Neural cell (in vitro differentiated cells): ENCODE data around the gene AKT3. TPM values are rescaled to one million over a fixed set of nuclear protein-coding genes. Genes with fewer than 3 reads are reported as not detected.

Experiments
- H2AFZ ChIP-seq: fragments of 200-600, 300-800 bp; sonication (generic), shearing (Covaris generic); 2 replicates; pipeline ENCODE4 v1.6.0; 2014; ENCODE audit warnings: low read depth, mild to moderate bottlenecking, antibody characterized with exemption, low read length, moderate library complexity
- H3F3A ChIP-seq: fragments of 200-600 bp; shearing (Covaris generic); 2 replicates; pipeline ENCODE4 v1.6.1; 2016; ENCODE audit warnings: mild to moderate bottlenecking, moderate library complexity, mixed read lengths, antibody characterized with exemption, low read length; ENCODE audit not compliant: insufficient read depth, poor library complexity, severe bottlenecking
- H3K27ac ChIP-seq: fragments of 200-600, 300-800 bp; sonication (generic), shearing (Covaris generic); 2 replicates; pipeline ENCODE4 v1.5.1; 2014; ENCODE audit warnings: mild to moderate bottlenecking, low read length, moderate library complexity
- H3K27me3 ChIP-seq: fragments of 300-800, 200-600 bp; sonication (generic), shearing (Covaris generic); 2 replicates; pipeline ENCODE4 v1.6.0; 2014; ENCODE audit warnings: mild to moderate bottlenecking, low read depth, low read length, moderate library complexity; ENCODE audit not compliant: insufficient read depth
- H3K36me3 ChIP-seq: fragments of 300-800, 200-600 bp; sonication (generic), shearing (Covaris generic); 2 replicates; pipeline ENCODE4 v1.5.1; 2014; ENCODE audit warnings: mild to moderate bottlenecking, antibody characterized with exemption, low read length, moderate library complexity; ENCODE audit not compliant: insufficient read depth
- H3K4me2 ChIP-seq: fragments of 300-800, 200-600 bp; sonication (generic), shearing (Covaris generic); 2 replicates; pipeline ENCODE4 v1.6.0; 2014; ENCODE audit warnings: mild to moderate bottlenecking, low read length
- H3K4me3 ChIP-seq: fragments of 300-800, 200-600 bp; sonication (generic), shearing (Covaris generic); 2 replicates; pipeline ENCODE4 v1.5.1; 2014; ENCODE audit warnings: mild to moderate bottlenecking, low read length, moderate library complexity
- H3K79me2 ChIP-seq: fragments of 200-600 bp; shearing (Covaris generic); replicated peaks from 2 replicates; pipeline ENCODE4 v1.6.0; 2014; ENCODE audit warnings: mild to moderate bottlenecking, low read length, moderate library complexity; ENCODE audit not compliant: insufficient read depth
- H3K9ac ChIP-seq: fragments of 300-800, 200-600 bp; sonication (generic), shearing (Covaris generic); 2 replicates; pipeline ENCODE4 v1.6.1; 2016; ENCODE audit warnings: mild to moderate bottlenecking, low read length, mixed read lengths
- H3K9me2 ChIP-seq: fragments of 200-600 bp; shearing (Covaris generic); 2 replicates; pipeline ENCODE4 v1.6.1; 2016; ENCODE audit warnings: mild to moderate bottlenecking, low read length, mixed read lengths; ENCODE audit not compliant: insufficient read depth
- H3K9me3 ChIP-seq: fragments of 200-600, 300-800 bp; sonication (generic), shearing (Covaris generic); 2 replicates; pipeline ENCODE4 v1.6.1; 2016; ENCODE audit warnings: mild to moderate bottlenecking, mixed run types, low read length, moderate library complexity, mixed read lengths
- H4K20me1 ChIP-seq: fragments of 200-600 bp; shearing (Covaris generic); 2 replicates; pipeline ENCODE4 v1.6.1; 2016; ENCODE audit warnings: mild to moderate bottlenecking, mixed run types; ENCODE audit not compliant: insufficient read depth
- EP300 ChIP-seq: fragments of 450-650 bp; conservative IDR thresholded peaks from 2 replicates; pipeline ENCODE4 v1.6.1; 2014; ENCODE audit warnings: antibody characterized with exemption, mild to moderate bottlenecking, moderate library complexity; ENCODE audit not compliant: poor library complexity, severe bottlenecking
- EZH2 ChIP-seq: fragments of 200-600, 300-800 bp; shearing (Covaris generic), sonication (generic); IDR thresholded peaks from 2 replicates; pipeline ENCODE4 v1.6.1; 2014; ENCODE audit warnings: antibody characterized with exemption, low read length, borderline replicate concordance, mild to moderate bottlenecking; ENCODE audit not compliant: insufficient read depth, poor library complexity, severe bottlenecking
- MXI1 ChIP-seq: fragments of 450-650 bp; conservative IDR thresholded peaks from 2 replicates; pipeline ENCODE4 v1.6.1; 2014; ENCODE audit warnings: antibody characterized with exemption, mild to moderate bottlenecking; ENCODE audit not compliant: poor library complexity, severe bottlenecking
- POLR2AphosphoS5 ChIP-seq: IDR thresholded peaks from 2 replicates; pipeline ENCODE4 v1.6.1; 2012
- RAD21 ChIP-seq: fragments of 450-650 bp; conservative IDR thresholded peaks from 2 replicates; pipeline ENCODE4 v1.6.1; 2014; ENCODE audit warnings: antibody characterized with exemption, mild to moderate bottlenecking, moderate library complexity
- SMC3 ChIP-seq: fragments of 450-650 bp; conservative IDR thresholded peaks from 2 replicates; pipeline ENCODE4 v1.6.1; 2014; ENCODE audit warnings: antibody characterized with exemption, mild to moderate bottlenecking, moderate library complexity; ENCODE audit not compliant: poor library complexity
- TAF1 ChIP-seq: IDR thresholded peaks from 2 replicates; pipeline ENCODE4 v1.6.1; 2012; ENCODE audit warnings: low read depth
- polyA plus RNA-seq: library from polyadenylated mRNA; depleted of rRNA; stranded (reverse); fragments of >200 nt; gene quantifications from 2 replicates; pipeline ENCODE4 v1.2.3, GENCODE V29; 2014
- TF ChIP-seq, protein P1 (sequence below): IDR thresholded peaks from 2 replicates; pipeline ENCODE4 v1.6.1; 2012; ENCODE audit warnings: borderline replicate concordance
- TF ChIP-seq, protein P2 (sequence below): fragments of 450-650 bp; IDR thresholded peaks from 2 replicates; pipeline ENCODE4 v1.5.1; 2014; ENCODE audit warnings: antibody characterized with exemption, mild to moderate bottlenecking, moderate library complexity; ENCODE audit not compliant: poor library complexity, severe bottlenecking

The AKT3 gene
- polyA plus RNA-seq, 1 donor from 2014 or later, result 46.0 TPM

DNA sequence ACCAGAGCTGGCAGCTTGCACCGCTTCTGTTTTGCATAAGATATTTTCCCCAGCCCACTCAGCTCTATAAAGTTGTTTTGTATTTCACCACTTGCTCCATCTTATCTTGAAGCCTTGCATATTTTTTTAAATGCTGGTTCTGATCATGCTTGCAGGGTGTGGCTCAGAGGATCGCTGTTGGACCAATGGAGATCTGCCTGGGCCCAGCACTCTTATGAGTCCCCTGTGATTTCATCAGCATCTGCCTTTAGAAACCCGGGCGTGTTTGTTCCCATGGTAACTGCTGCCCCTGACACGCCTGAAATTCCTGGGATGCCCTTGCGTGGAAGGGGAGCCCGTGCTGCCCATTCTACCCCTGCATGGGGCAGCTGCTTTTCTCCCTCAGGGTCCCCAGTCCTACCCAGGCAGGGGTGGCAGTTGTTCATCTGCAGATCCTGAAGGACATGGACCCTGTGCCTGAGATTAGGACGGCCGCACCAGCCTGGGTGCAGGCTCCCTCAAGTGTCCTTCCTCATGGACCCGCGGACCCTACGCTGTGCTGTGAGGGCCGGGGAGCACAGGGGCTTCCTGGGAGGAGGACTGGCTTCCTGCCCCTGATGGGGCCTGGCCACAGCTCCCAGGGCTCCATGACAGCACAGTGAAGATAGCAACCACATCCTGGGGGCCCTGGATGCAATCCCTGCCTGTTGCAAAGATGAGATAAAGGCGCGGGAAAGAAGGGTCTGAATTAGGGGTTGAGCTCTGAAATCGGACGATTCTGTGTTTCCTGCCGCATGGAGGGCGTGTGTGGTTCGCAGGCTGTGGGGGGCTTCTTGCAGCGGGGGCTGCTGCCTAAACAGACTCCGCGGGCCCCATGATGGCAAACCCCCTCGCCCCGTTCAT is 367.7 kb downstream of the AKT3 start:
- no peak overlapping the region for H3K4me3 ChIP-seq
- H3F3A ChIP-seq, result no peaks in the 10 kb centered on the region
- TF ChIP-seq SMC3 (no peak), POLR2AphosphoS5 (no peak), MXI1 (no peak), EP300 (no peak), EZH2 (no peak), TAF1 (no peak), RAD21 (no peak)
- TF ChIP-seq, protein P1, sequence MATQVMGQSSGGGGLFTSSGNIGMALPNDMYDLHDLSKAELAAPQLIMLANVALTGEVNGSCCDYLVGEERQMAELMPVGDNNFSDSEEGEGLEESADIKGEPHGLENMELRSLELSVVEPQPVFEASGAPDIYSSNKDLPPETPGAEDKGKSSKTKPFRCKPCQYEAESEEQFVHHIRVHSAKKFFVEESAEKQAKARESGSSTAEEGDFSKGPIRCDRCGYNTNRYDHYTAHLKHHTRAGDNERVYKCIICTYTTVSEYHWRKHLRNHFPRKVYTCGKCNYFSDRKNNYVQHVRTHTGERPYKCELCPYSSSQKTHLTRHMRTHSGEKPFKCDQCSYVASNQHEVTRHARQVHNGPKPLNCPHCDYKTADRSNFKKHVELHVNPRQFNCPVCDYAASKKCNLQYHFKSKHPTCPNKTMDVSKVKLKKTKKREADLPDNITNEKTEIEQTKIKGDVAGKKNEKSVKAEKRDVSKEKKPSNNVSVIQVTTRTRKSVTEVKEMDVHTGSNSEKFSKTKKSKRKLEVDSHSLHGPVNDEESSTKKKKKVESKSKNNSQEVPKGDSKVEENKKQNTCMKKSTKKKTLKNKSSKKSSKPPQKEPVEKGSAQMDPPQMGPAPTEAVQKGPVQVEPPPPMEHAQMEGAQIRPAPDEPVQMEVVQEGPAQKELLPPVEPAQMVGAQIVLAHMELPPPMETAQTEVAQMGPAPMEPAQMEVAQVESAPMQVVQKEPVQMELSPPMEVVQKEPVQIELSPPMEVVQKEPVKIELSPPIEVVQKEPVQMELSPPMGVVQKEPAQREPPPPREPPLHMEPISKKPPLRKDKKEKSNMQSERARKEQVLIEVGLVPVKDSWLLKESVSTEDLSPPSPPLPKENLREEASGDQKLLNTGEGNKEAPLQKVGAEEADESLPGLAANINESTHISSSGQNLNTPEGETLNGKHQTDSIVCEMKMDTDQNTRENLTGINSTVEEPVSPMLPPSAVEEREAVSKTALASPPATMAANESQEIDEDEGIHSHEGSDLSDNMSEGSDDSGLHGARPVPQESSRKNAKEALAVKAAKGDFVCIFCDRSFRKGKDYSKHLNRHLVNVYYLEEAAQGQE, result no peak
- TF ChIP-seq, protein P2, sequence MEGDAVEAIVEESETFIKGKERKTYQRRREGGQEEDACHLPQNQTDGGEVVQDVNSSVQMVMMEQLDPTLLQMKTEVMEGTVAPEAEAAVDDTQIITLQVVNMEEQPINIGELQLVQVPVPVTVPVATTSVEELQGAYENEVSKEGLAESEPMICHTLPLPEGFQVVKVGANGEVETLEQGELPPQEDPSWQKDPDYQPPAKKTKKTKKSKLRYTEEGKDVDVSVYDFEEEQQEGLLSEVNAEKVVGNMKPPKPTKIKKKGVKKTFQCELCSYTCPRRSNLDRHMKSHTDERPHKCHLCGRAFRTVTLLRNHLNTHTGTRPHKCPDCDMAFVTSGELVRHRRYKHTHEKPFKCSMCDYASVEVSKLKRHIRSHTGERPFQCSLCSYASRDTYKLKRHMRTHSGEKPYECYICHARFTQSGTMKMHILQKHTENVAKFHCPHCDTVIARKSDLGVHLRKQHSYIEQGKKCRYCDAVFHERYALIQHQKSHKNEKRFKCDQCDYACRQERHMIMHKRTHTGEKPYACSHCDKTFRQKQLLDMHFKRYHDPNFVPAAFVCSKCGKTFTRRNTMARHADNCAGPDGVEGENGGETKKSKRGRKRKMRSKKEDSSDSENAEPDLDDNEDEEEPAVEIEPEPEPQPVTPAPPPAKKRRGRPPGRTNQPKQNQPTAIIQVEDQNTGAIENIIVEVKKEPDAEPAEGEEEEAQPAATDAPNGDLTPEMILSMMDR, result no peak
- no peaks in the 10 kb centered on the region for H3K36me3 ChIP-seq
- H3K79me2 ChIP-seq, result no peaks in the 10 kb centered on the region
- no peaks in the 10 kb centered on the region for H3K9me2 ChIP-seq
- no peak overlapping the region for H3K9ac ChIP-seq
- H3K27me3 ChIP-seq, result peaks cover 3% of the 10 kb centered on the region
- no peaks in the 10 kb centered on the region for H3K9me3 ChIP-seq
- no peak overlapping the region for H3K4me2 ChIP-seq
- H3K27ac ChIP-seq, result no peak overlapping the region
- H2AFZ ChIP-seq, result no peak overlapping the region
- no peaks in the 10 kb centered on the region for H4K20me1 ChIP-seq

DNA sequence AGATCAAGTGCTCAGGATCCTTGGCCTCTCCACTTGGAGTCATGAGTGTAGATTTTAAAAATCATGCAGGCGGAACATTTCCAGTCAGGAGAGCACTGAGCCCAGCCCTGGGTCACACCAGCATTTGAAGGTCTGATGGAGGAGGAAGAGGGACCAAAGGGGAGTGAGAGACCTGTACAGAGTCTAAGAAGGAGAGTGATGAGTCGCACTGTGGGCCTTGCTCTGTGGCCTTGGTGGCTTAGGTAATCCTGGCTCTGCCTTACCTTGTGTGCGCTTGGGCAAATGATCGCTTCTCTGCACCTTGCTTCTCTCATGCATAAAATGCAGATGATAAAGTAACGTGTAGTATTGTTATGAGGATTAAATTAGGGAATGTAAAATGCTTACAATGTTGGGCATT is 368.9 kb downstream of the AKT3 start:
- no peaks in the 10 kb centered on the region for H3K79me2 ChIP-seq
- TF ChIP-seq RAD21 (no peak), MXI1 (no peak), SMC3 (no peak), TAF1 (no peak), EP300 (no peak), EZH2 (no peak), POLR2AphosphoS5 (no peak)
- TF ChIP-seq, protein P2, result no peak
- TF ChIP-seq, protein P1, result no peak
- no peak overlapping the region for H3K4me2 ChIP-seq
- no peak overlapping the region for H3K27ac ChIP-seq
- no peaks in the 10 kb centered on the region for H4K20me1 ChIP-seq
- H3K36me3 ChIP-seq, result no peaks in the 10 kb centered on the region
- no peak overlapping the region for H3K4me3 ChIP-seq
- H3K27me3 ChIP-seq, result peaks cover 3% of the 10 kb centered on the region
- H3F3A ChIP-seq, result no peaks in the 10 kb centered on the region
- no peak overlapping the region for H2AFZ ChIP-seq
- H3K9ac ChIP-seq, result no peak overlapping the region
- no peaks in the 10 kb centered on the region for H3K9me3 ChIP-seq
- no peaks in the 10 kb centered on the region for H3K9me2 ChIP-seq
